Right lobe of liver (tissue), 4 donors: ENCODE measurements around the gene MRPL12.

Source experiments
- POLR2A ChIP-seq: fragments of 450-650 bp; IDR thresholded peaks from one replicate; pipeline ENCODE4 v1.6.1; 2017; ENCODE audit warnings: antibody characterized with exemption, mild to moderate bottlenecking
- TF ChIP-seq, protein P1 (sequence below), 4 donors: fragments of 200-600 bp in 3 of 4; fragments of 450-650 bp in 1 of 4; IDR thresholded peaks; one replicate each; pipeline versions ENCODE4 v1.5.1 to v1.8.0; 2016 to 2022; ENCODE audit warnings: antibody characterized with exemption in 4 of 4, mild to moderate bottlenecking in 2 of 4
- donor health status: DM: no; HTN: no; CAD: no.
- donor health status: DM: no; HTN: no; CAD: no.
- donor health status: DM: no; HTN: yes; CAD: no.

- TF ChIP-seq, protein P1, sequence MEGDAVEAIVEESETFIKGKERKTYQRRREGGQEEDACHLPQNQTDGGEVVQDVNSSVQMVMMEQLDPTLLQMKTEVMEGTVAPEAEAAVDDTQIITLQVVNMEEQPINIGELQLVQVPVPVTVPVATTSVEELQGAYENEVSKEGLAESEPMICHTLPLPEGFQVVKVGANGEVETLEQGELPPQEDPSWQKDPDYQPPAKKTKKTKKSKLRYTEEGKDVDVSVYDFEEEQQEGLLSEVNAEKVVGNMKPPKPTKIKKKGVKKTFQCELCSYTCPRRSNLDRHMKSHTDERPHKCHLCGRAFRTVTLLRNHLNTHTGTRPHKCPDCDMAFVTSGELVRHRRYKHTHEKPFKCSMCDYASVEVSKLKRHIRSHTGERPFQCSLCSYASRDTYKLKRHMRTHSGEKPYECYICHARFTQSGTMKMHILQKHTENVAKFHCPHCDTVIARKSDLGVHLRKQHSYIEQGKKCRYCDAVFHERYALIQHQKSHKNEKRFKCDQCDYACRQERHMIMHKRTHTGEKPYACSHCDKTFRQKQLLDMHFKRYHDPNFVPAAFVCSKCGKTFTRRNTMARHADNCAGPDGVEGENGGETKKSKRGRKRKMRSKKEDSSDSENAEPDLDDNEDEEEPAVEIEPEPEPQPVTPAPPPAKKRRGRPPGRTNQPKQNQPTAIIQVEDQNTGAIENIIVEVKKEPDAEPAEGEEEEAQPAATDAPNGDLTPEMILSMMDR (IDR thresholded peaks at IDR 0.05): no peak
- no peak for TF ChIP-seq POLR2A
Observed at GRCh38 chr17:81725439-81725838, 22.3 kb downstream of the MRPL12 start.
